ENCODE data around the gene IPPK.

IPPK gene

GRCh38 chr9:92615790-92616189, 54.1 kb downstream of the IPPK start:
- no peak for DNase-seq (ENCODE audit: low spot score)

DNA sequence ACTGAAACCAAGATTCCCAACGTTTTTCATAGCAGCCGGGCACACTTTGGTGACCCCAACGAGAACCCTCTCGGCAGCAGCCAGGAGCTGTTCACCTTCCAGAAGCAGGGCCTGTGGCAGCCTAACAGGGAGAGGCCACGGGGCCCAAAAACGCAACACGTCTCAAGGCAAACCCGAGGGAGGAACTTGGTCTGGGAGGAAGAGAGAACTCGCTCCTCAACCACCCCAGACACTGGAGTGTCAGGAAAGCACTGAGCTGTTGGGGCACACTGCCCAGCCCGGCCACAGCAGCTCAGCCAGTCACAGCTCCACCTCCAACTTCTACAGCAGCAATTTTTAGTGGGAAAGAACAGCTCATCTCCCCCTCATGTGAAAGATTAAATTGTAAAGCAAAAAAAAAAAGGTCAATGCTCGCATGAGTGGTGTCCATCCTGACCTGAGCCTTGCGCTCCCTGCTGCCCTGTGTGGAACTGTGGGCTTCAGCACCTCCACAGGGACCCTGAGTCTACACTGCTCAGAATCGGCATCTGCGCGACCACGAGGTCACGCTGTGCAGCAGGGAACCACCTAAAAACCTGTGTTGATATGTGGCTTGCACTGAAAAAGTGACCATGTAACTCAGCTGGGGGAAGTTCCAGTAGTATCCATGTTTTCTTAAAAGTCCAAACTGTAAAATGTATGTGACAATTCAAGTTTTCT, 55.0 kb downstream of the IPPK start:
- no peak for DNase-seq (ENCODE audit: low spot score)

DNA sequence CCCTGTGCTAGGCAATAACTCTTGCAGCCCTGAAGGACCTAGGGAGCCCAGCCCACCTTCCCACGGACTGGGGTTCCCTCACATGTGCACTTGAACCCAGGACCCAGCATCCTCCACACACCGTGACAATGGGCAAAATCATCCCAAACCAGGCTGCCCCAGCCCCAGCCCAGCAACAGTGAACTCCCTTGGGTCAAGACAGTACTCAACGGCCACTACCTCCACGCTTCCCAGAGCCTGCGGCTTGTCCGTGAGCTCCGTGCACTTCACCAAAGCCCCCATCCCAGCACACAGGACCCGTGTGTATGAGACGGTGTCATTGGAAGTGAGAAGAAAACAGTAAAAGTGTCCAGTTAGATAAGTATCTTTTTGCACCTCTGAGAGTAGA, 55.8 kb downstream of the IPPK start:
- DNase-seq (ENCODE audit: low spot score): no peak

DNA sequence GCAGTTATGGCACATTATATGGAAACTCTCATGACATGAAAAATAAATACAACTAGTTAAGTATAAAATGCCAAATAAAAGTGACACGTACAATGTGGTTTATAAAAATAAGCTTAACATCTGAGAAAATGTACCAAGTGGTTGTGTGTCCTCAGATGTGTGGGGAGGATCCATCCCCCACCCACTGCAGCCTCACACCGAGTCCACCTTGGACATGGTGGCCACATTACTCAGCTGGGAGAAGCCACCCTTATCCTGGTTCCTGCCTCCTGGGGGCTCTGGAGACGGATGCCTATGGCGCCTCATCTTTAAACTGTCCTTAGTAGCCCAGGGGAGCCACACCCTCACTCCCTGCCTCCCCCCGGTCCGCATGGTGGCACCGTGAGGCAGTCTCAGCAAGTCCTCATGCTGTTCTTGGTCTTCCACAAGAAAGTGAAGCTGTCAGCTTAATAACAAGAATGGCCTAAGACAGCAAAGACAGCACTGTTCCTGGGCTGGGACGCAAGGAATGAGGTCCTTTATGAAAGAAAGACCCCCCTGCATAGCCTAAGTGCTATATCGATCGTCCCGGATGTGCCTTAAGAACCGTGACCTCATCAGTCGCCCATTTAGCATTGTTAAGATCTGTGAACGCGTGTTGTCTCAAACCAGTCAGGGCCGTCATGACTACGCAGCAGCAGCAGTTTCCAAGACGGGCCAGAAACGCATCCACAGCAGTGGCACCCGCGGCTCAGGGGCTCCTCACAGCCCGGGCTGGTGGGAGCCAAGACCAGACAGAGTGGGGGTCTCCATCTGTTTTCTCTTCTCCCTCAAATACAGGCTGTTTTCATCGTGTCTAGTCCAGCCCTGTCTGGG, 56.4 kb downstream of the IPPK start:
- DNase-seq (ENCODE audit: low spot score): no peak

- no peak for DNase-seq (ENCODE audit: low spot score)
Observed at GRCh38 chr9:92612816-92613215, 57.1 kb downstream of the IPPK start.

DNA sequence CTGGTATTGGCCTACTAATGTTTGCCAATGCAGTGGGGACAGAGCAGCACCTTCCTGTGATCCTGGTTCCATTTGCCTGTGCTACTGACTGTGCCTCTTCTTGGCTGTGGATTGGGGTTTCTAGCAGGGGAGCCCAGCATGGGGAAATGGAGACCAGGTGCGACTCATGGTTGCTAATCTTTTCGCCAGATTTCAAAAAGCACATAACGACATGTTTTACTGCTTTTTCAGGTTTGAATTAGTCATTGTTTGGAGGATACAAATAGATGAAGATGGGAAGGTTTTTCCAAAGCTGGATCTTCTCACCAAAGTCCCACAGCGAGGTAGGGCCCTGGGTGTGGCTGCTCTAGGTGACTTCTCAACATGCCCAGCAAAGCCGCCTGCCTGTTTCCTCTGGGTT, 57.6 kb downstream of the IPPK start:
- no peak for DNase-seq (ENCODE audit: low spot score)

- no peak for DNase-seq (ENCODE audit: low spot score)
Observed at GRCh38 chr9:92611621-92612285, 58.2 kb downstream of the IPPK start.

- DNase-seq (ENCODE audit: low spot score): no peak
Observed at GRCh38 chr9:92610470-92611420, 59.2 kb downstream of the IPPK start.

GRCh38 chr9:92608909-92609445, 61.0 kb downstream of the IPPK start:
- peak; percentile 40 for DNase-seq (ENCODE audit: low spot score)

GRCh38 chr9:92608241-92608908, 61.6 kb downstream of the IPPK start:
- no peak for DNase-seq (ENCODE audit: low spot score)

- DNase-seq (ENCODE audit: low spot score): no peak
Observed at GRCh38 chr9:92607773-92608172, 62.2 kb downstream of the IPPK start.

- no peak for DNase-seq (ENCODE audit: low spot score)
Observed at GRCh38 chr9:92607088-92607487, 62.8 kb downstream of the IPPK start.

GRCh38 chr9:92605224-92605623, 64.7 kb downstream of the IPPK start:
- DNase-seq (ENCODE audit: low spot score): no peak

DNA sequence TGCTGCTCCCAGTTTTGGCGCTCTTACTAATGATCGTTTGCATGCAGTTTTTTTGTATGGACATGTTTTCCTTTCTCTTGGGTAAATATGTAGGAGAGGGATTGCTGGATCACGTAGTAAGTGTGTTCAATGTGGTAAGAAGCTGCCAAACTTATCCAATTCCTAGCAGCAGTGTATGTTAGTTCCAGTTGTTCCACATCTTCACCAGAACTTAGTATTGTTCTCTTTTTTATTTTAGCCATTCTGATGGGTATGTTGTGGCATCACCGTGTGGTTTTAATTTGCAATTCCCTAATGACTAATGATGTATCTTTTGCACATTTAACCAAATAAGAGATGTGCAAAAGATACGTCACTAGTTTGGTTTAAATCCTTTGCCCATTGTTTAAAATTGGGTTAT, 65.9 kb downstream of the IPPK start:
- DNase-seq (ENCODE audit: low spot score): no peak

DNA sequence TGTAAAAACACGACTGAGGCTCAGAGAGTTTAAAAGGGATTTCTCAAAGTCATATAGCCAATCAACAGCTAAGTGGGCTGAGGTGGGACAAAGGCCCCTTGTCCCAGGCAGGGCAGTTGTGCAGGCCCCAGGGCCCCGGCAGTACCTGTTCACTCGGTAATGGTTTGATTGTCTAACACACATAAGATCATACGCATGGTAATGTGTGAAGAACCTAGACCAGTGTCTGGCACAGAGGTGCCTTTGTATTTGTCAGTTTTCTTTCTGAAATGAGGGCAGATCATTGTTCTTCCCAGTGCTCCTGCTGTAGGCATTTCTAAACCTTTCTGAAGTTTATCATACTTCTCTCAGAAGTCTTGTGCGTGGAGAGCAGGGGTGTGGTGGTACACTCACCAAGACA, 66.8 kb downstream of the IPPK start:
- no peak for DNase-seq (ENCODE audit: low spot score)

DNA sequence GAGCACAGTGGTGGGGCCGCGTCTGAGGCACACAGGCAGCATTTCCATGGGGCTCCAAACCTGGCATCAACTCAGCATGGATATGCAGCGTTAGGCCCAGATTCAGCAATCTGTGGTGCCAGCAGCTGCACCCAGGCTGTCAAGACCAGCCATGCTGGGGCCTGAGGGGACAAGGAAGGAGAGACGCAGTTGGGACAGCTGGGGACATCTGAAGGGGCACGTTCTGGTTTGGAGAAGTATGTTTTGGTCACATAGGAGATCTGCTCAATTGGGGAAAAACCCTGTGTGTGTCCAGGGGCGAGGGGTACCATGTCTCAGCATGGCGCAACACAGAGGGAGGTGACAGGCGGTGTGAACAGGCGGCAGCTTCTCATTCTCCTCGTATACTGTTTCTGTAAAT, 67.5 kb downstream of the IPPK start:
- DNase-seq (ENCODE audit: low spot score): no peak

- no peak for DNase-seq (ENCODE audit: low spot score)
Observed at GRCh38 chr9:92601451-92601850, 68.5 kb downstream of the IPPK start.

GRCh38 chr9:92600462-92601261, 69.3 kb downstream of the IPPK start:
- DNase-seq (ENCODE audit: low spot score): no peak

- no peak for DNase-seq (ENCODE audit: low spot score)
Observed at GRCh38 chr9:92599938-92600461, 69.9 kb downstream of the IPPK start.

- DNase-seq (ENCODE audit: low spot score): no peak
Observed at GRCh38 chr9:92598382-92598781, 71.5 kb downstream of the IPPK start.

Measured in globus pallidus (tissue), 1 donor.